ENCODE results near the gene TRIM46. TPM values are rescaled to one million over a fixed set of nuclear protein-coding genes. Genes with fewer than 3 reads are reported as not detected.

Gene TRIM46
- polyA plus RNA-seq, 3 donors: 0.13 TPM; not detected in 2

- no peak for DNase-seq
- Histone ChIP-seq H3K9ac (ENCODE audit: insufficient read depth, low read length, poor library complexity, severe bottlenecking) (no peak overlapping the region), H3K36me3 (replicated peaks in 1 of 2; ENCODE audit: control insufficient read depth in 1 of 2, insufficient read depth in 2 of 2, low read length in 2 of 2) (no peaks in the 10 kb centered on the region), H3K27ac (ENCODE audit: low read depth in 1 of 2, low read length in 2 of 2) (no peak overlapping the region), H2AFZ (ENCODE audit: insufficient read depth, low read depth, low read length, poor library complexity, severe bottlenecking) (no peak overlapping the region), H3K79me2 (ENCODE audit: insufficient read depth, low read length) (no peaks in the 10 kb centered on the region), H3K4me3 (replicated peaks in 1 of 3; ENCODE audit: low read depth in 2 of 3, low read length in 3 of 3) (peak overlapping the region in 1 of 3 experiments; percentile 72), H3K9me3 (replicated peaks in 1 of 2; ENCODE audit: control insufficient read depth in 1 of 2, insufficient read depth in 1 of 2, low read length in 2 of 2) (no peaks in the 10 kb centered on the region), H3K4me2 (replicated peaks; ENCODE audit: extremely low read depth, low read length, poor library complexity, severe bottlenecking) (peak overlapping the region; percentile 81), H3K4me1 (ENCODE audit: control insufficient read depth in 1 of 2, insufficient read depth in 2 of 2, low read length in 2 of 2) (peaks cover 27 to 35% of the 10 kb centered on the region in 2 donors), H4K20me1 (ENCODE audit: insufficient read depth, low read length) (no peaks in the 10 kb centered on the region), H3K27me3 (ENCODE audit: control insufficient read depth in 2 of 2, insufficient read depth in 2 of 2, low read length in 2 of 2) (peaks cover 4 to 18% of the 10 kb centered on the region in 2 donors)
- TF ChIP-seq CTCF (IDR thresholded peaks at IDR 0.05): no peak
- Mint-ChIP-seq H3K27ac (peak overlapping the region in 3 of 7 donors; percentile 4 to 78 (median 70)), H3K27me3 (ENCODE audit: low read depth in 3 of 3) (peaks cover 22 to 29% (median 23%) of the 10 kb centered on the region in 3 donors), H3K36me3 (peaks cover 11 to 18% of the 10 kb centered on the region in 2 donors), H3K9me3 (peaks cover 0 to 7% (median 3%) of the 10 kb centered on the region in 7 donors), H3K4me3 (peak overlapping the region; percentile 56 to 87), H3K4me1 (peaks cover 27% of the 10 kb centered on the region)
- WGBS (ENCODE audit: insufficient coverage): 74% methylated on average over 8 of the region's 27 CpGs
- intact Hi-C loops (cut with micrococcal nuclease): no loop called here
Measured at GRCh38 chr1:155195201-155196102, 21.8 kb downstream of the TRIM46 start.

GRCh38 chr1:155196103-155196892, 22.6 kb downstream of the TRIM46 start:
- peaks cover 27% of the 10 kb centered on the region for H3K4me1 Mint-ChIP-seq
- H3K4me3 ChIP-seq (replicated peaks in 1 of 3; ENCODE audit: low read depth in 2 of 3, low read length in 3 of 3): no peak overlapping the region
- no CpG with 5 or more reads among the region's 6 CpGs for WGBS (ENCODE audit: insufficient coverage)

More at GRCh38 chr1:155196103-155196892, 22.6 kb downstream of the TRIM46 start:
- H3K9me3 Mint-ChIP-seq: peaks cover 0 to 7% (median 3%) of the 10 kb centered on the region in 7 donors
- no peaks in the 10 kb centered on the region for H3K9me3 ChIP-seq (replicated peaks in 1 of 2; ENCODE audit: control insufficient read depth in 1 of 2, insufficient read depth in 1 of 2, low read length in 2 of 2)
- intact Hi-C loops (cut with micrococcal nuclease): no loop called here
- H3K79me2 ChIP-seq (ENCODE audit: insufficient read depth, low read length): no peaks in the 10 kb centered on the region
- peaks cover 11 to 18% of the 10 kb centered on the region in 2 donors for H3K36me3 Mint-ChIP-seq
- peak overlapping the region in 1 of 2 donors; percentile 87 for H3K4me3 Mint-ChIP-seq
- H3K27ac Mint-ChIP-seq: peak overlapping the region in 1 of 7 donors; percentile 37
- no peak for TF ChIP-seq CTCF (IDR thresholded peaks at IDR 0.05)
- H3K27me3 Mint-ChIP-seq (ENCODE audit: low read depth in 3 of 3): peaks cover 22 to 29% (median 23%) of the 10 kb centered on the region in 3 donors
- H2AFZ ChIP-seq (ENCODE audit: insufficient read depth, low read depth, low read length, poor library complexity, severe bottlenecking): no peak overlapping the region
- H3K9ac ChIP-seq (ENCODE audit: insufficient read depth, low read length, poor library complexity, severe bottlenecking): no peak overlapping the region
- peaks cover 4 to 18% of the 10 kb centered on the region in 2 donors for H3K27me3 ChIP-seq (ENCODE audit: control insufficient read depth in 2 of 2, insufficient read depth in 2 of 2, low read length in 2 of 2)
- no peak for DNase-seq
- peaks cover 27 to 35% of the 10 kb centered on the region in 2 donors for H3K4me1 ChIP-seq (ENCODE audit: control insufficient read depth in 1 of 2, insufficient read depth in 2 of 2, low read length in 2 of 2)
- no peaks in the 10 kb centered on the region for H4K20me1 ChIP-seq (ENCODE audit: insufficient read depth, low read length)
- H3K36me3 ChIP-seq (replicated peaks in 1 of 2; ENCODE audit: control insufficient read depth in 1 of 2, insufficient read depth in 2 of 2, low read length in 2 of 2): no peaks in the 10 kb centered on the region
- H3K27ac ChIP-seq (ENCODE audit: low read depth in 1 of 2, low read length in 2 of 2): no peak overlapping the region
- H3K4me2 ChIP-seq (replicated peaks; ENCODE audit: extremely low read depth, low read length, poor library complexity, severe bottlenecking): no peak overlapping the region

All from CD14-positive monocyte (primary cell).